D721Med (cell line): Measurements from ENCODE around the gene STARD3NL.

Experiments used
- DNase-seq: peaks from one replicate; pipeline ENCODE4 v3.0.0; 2011; ENCODE audit warnings: low spot score; ENCODE audit not compliant: insufficient read length
- FAIRE-seq: peaks from 2 replicates; lab custom pipeline; 2011; peaks lifted over from hg19 to GRCh38; lab: Jason Lieb, UNC
- CTCF ChIP-seq: IDR thresholded peaks from 2 replicates; pipeline ENCODE4 v1.5.1; 2012; ENCODE audit warnings: mild to moderate bottlenecking, control low read depth; ENCODE audit not compliant: insufficient read depth; ENCODE audit errors: missing control alignments

STARD3NL gene

GRCh38 chr7:38178004-38178694 is at the start of gene STARD3NL:
STARD3NL (plus strand) TSS chr7:38178245; CDS start chr7:38207505, 29,260 bp downstream.
- peak; percentile 53 for FAIRE-seq
- DNase-seq = peak; percentile 78
- TF ChIP-seq CTCF = no peak

DNA sequence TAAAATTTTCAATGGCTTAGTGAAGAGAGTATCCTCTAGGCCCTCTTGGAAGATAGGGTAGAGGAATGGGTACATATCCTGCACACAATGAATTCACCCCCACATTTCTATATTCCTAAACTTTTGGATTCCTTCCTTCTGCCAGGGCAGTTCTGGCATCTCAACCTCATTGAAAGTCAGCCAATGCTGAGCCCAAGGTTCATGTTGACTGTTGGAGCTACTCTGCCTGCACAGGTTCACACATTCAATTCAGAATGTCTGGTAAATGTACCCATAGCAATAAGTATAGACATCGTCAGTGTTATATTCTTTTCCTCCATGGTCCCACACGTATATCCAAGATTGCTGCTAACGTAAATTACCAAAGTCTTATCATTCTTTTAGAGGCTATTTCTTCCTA is 48.9 kb upstream of the STARD3NL start:
- no peak for FAIRE-seq
- no peak for TF ChIP-seq CTCF

GRCh38 chr7:38129579-38129978 is 48.5 kb upstream of the STARD3NL start:
- FAIRE-seq = no peak
- no peak for DNase-seq
- TF ChIP-seq CTCF = no peak

More for the DNA sequence above, 48.9 kb upstream of the STARD3NL start:
- DNase-seq = no peak

- no peak for DNase-seq
- FAIRE-seq = no peak
- TF ChIP-seq CTCF = no peak
Measured at GRCh38 chr7:38138171-38138570, 39.9 kb upstream of the STARD3NL start.

GRCh38 chr7:38141187-38141586 is 36.9 kb upstream of the STARD3NL start:
- FAIRE-seq = no peak
- no peak for DNase-seq
- no peak for TF ChIP-seq CTCF

DNA sequence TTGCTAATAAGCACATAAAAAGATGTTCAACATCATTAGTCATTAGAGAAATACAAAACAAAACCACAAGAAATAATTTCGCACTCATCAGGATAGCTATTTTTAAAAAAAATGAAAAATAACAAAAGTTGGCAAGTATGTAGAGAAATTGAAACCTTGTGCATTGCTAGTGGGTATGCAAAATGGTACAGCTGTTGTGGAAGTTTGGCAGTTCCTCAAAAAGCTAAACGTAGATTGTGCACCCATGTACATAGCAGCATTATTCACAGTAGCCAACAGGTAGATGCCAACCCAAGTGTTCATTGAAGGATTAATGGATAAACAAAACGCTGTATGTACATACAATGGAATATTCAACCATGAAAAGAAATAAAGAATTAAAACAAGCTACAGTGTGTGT is 35.3 kb upstream of the STARD3NL start:
- DNase-seq (no peak), FAIRE-seq (no peak)
- TF ChIP-seq CTCF = no peak

DNA sequence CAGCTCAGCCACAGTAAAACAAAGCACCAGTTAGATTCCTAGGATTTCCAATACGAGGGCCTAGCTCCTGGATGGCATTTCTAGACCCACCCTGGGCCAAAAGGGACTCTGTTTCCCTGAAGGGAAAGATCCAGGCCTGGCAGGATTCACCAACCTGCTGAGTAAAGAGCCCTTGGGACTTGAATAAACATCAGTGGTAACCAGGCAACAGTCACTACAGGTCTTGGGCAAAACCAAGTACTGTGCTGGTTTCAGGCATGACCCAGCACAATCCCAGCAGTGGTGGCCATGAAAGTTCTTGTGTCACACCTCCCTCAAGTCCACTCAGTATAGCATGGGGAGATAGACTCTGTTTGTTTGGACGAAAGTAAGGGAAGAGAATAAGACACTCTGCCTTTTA is 31.0 kb upstream of the STARD3NL start:
- TF ChIP-seq CTCF = no peak
- FAIRE-seq = no peak

More for the DNA sequence above, 31.0 kb upstream of the STARD3NL start:
- no peak for DNase-seq
